Right lobe of liver (tissue), 4 donors: Measurements from ENCODE around the gene ATRIP.

Source experiments
- POLR2A ChIP-seq: fragments of 450-650 bp; IDR thresholded peaks from one replicate; pipeline ENCODE4 v1.6.1; 2017; ENCODE audit warnings: antibody characterized with exemption, mild to moderate bottlenecking
- TF ChIP-seq, protein P1 (sequence below), 4 donors: fragments of 200-600 bp in 3 of 4; fragments of 450-650 bp in 1 of 4; IDR thresholded peaks; one replicate each; pipeline versions ENCODE4 v1.5.1 to v1.8.0; 2016 to 2022; ENCODE audit warnings: antibody characterized with exemption in 4 of 4, mild to moderate bottlenecking in 2 of 4
- donor health status: DM: no; HTN: no; CAD: no.
- donor health status: DM: no; HTN: no; CAD: no.
- donor health status: DM: no; HTN: yes; CAD: no.

DNA sequence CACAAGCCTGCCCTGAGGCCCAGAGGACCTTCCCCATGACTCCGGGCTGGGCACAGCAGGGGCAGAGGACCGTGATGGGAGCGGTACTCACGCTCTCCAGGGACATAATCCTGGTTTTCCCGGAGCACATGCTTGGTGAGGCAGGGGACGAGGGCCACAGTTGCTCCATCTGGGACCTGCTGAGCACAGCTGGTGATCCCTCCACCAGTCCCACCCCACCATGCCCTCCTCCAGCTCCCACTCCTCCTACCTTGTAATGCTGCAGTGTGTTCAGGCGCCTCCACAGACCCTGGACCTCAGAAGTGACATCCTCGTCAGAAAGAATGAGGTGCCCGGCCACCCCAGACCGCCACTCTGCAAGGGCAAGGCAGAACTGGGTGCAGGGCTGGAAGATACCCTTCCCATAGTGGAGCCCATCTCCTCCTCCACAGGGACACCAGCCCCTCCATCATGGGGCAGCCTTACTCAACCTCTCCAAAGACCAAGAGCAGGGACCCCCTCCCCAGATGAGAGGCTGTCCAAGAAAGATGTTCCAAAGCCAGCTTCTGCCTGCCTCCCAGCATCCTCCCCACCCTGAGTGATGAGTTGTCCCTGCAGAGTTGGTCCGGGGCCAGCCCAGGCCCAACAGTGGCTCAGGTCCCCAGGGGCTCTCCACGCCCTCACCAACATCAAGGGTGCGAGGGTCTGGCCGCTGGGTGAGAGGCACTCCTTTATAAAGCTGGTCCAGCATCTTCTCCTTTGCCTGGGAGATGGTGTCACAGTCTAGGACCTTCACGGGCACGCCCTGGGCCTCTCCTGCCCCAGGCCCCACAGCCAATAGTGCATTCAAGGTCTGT lies 36.1 kb upstream of the ATRIP start:
- TF ChIP-seq, protein P1, sequence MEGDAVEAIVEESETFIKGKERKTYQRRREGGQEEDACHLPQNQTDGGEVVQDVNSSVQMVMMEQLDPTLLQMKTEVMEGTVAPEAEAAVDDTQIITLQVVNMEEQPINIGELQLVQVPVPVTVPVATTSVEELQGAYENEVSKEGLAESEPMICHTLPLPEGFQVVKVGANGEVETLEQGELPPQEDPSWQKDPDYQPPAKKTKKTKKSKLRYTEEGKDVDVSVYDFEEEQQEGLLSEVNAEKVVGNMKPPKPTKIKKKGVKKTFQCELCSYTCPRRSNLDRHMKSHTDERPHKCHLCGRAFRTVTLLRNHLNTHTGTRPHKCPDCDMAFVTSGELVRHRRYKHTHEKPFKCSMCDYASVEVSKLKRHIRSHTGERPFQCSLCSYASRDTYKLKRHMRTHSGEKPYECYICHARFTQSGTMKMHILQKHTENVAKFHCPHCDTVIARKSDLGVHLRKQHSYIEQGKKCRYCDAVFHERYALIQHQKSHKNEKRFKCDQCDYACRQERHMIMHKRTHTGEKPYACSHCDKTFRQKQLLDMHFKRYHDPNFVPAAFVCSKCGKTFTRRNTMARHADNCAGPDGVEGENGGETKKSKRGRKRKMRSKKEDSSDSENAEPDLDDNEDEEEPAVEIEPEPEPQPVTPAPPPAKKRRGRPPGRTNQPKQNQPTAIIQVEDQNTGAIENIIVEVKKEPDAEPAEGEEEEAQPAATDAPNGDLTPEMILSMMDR (IDR thresholded peaks at IDR 0.05), result no peak
- TF ChIP-seq POLR2A, result no peak
